DOHH2 (cell line): Measurements from ENCODE around the gene NEURL1B.

Experiments
- H3F3A ChIP-seq: fragments of 200-600 bp; sonication (generic), shearing (Covaris generic); 2 replicates; pipeline ENCODE4 v1.6.0; 2016; ENCODE audit warnings: antibody characterized with exemption, mild to moderate bottlenecking; ENCODE audit not compliant: control insufficient read depth, insufficient read depth
- H3K27ac ChIP-seq: fragments of 200-600 bp; sonication (generic); 2 replicates; pipeline ENCODE4 v1.5.1; 2014; ENCODE audit warnings: low read depth, mild to moderate bottlenecking, low read length, moderate library complexity
- H3K27me3 ChIP-seq: fragments of 200-600 bp; sonication (generic); 2 replicates; pipeline ENCODE4 v1.6.1; 2014; ENCODE audit warnings: mild to moderate bottlenecking, low read length, mixed read lengths; ENCODE audit not compliant: control insufficient read depth
- H3K36me3 ChIP-seq: fragments of 200-600 bp; sonication (generic); 2 replicates; pipeline ENCODE4 v1.6.1; 2014; ENCODE audit warnings: mild to moderate bottlenecking, low read length, moderate library complexity, mixed read lengths; ENCODE audit not compliant: control insufficient read depth
- H3K4me1 ChIP-seq: fragments of 200-600 bp; sonication (generic); 2 replicates; pipeline ENCODE4 v1.6.1; 2014; ENCODE audit warnings: mild to moderate bottlenecking, low read length, mixed read lengths; ENCODE audit not compliant: control insufficient read depth
- H3K4me2 ChIP-seq: fragments of 200-600 bp; sonication (generic); 2 replicates; pipeline ENCODE4 v1.6.0; 2014; ENCODE audit warnings: mild to moderate bottlenecking, low read length, moderate library complexity
- H3K4me3 ChIP-seq: fragments of 200-600 bp; sonication (generic); 2 replicates; pipeline ENCODE4 v1.5.1; 2014; ENCODE audit warnings: mild to moderate bottlenecking, low read length, mixed read lengths
- H3K79me2 ChIP-seq: fragments of 200-600 bp; sonication (generic); 2 replicates; pipeline ENCODE4 v1.6.1; 2014; ENCODE audit warnings: mild to moderate bottlenecking, low read length, mixed read lengths; ENCODE audit not compliant: control insufficient read depth
- H3K9me2 ChIP-seq: fragments of 200-600 bp; sonication (generic); replicated peaks from 2 replicates; pipeline ENCODE4 v1.6.1; 2014; ENCODE audit warnings: mild to moderate bottlenecking, low read length, mixed read lengths; ENCODE audit not compliant: control insufficient read depth
- H3K9me3 ChIP-seq: fragments of 200-600 bp; sonication (generic); 2 replicates; pipeline ENCODE4 v1.6.1; 2014; ENCODE audit warnings: antibody characterized with exemption, low read length, mixed read lengths; ENCODE audit not compliant: control insufficient read depth, insufficient read depth
- H4K20me1 ChIP-seq: fragments of 200-600 bp; sonication (generic); 2 replicates; pipeline ENCODE4 v1.6.0; 2014; ENCODE audit warnings: low read depth, mild to moderate bottlenecking, antibody characterized with exemption, low read length, moderate library complexity; ENCODE audit not compliant: control insufficient read depth, insufficient read depth
- EZH2phosphoT487 ChIP-seq: fragments of 200-600 bp; sonication (generic); IDR thresholded peaks from 2 replicates; pipeline ENCODE4 v1.6.1; 2017; ENCODE audit warnings: borderline replicate concordance, mild to moderate bottlenecking, antibody characterized with exemption, low read length, moderate library complexity, mixed read lengths
- TF ChIP-seq, protein P1 (sequence below): fragments of 200-600 bp; sonication (generic); IDR thresholded peaks from one replicate; pipeline ENCODE4 v1.5.1; 2014; ENCODE audit warnings: antibody characterized with exemption, mild to moderate bottlenecking, low read depth, low read length; ENCODE audit not compliant: poor library complexity, severe bottlenecking

The NEURL1B gene

GRCh38 chr5:172691886-172692285, 50.8 kb downstream of the NEURL1B start:
- H3K79me2 ChIP-seq, result no peaks in the 10 kb centered on the region
- no peak overlapping the region for H3K4me2 ChIP-seq
- H3K9me3 ChIP-seq, result no peaks in the 10 kb centered on the region
- no peaks in the 10 kb centered on the region for H3K36me3 ChIP-seq
- H3K27ac ChIP-seq, result no peak overlapping the region
- TF ChIP-seq, protein P1, sequence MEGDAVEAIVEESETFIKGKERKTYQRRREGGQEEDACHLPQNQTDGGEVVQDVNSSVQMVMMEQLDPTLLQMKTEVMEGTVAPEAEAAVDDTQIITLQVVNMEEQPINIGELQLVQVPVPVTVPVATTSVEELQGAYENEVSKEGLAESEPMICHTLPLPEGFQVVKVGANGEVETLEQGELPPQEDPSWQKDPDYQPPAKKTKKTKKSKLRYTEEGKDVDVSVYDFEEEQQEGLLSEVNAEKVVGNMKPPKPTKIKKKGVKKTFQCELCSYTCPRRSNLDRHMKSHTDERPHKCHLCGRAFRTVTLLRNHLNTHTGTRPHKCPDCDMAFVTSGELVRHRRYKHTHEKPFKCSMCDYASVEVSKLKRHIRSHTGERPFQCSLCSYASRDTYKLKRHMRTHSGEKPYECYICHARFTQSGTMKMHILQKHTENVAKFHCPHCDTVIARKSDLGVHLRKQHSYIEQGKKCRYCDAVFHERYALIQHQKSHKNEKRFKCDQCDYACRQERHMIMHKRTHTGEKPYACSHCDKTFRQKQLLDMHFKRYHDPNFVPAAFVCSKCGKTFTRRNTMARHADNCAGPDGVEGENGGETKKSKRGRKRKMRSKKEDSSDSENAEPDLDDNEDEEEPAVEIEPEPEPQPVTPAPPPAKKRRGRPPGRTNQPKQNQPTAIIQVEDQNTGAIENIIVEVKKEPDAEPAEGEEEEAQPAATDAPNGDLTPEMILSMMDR, result no peak
- TF ChIP-seq EZH2phosphoT487, result no peak
- H3F3A ChIP-seq, result no peaks in the 10 kb centered on the region
- H3K4me3 ChIP-seq, result no peak overlapping the region
- peaks cover 11% of the 10 kb centered on the region for H3K4me1 ChIP-seq
- H3K9me2 ChIP-seq, result no peaks in the 10 kb centered on the region
- H3K27me3 ChIP-seq, result no peaks in the 10 kb centered on the region
- no peaks in the 10 kb centered on the region for H4K20me1 ChIP-seq

DNA sequence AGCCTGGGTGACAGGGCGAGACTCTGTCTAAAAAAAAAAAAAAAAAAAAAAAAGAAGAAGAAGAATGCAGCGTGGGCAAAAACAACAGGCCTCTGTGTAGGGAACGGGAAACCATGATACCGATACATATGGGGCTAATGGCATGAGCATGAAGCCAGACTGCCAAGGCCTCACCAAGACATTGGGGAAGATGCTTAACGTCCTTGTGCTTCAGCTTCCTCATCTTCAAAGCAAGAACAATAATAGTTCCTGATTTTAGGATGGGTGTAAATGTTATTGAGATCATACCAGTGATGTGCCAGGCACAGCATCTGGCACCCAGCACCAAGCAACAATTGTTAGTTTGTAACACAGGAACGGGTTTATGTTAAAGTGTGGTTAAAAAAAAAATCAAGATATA, 51.4 kb downstream of the NEURL1B start:
- H3K36me3 ChIP-seq, result no peaks in the 10 kb centered on the region
- no peak overlapping the region for H3K4me2 ChIP-seq
- no peaks in the 10 kb centered on the region for H3F3A ChIP-seq
- H3K9me2 ChIP-seq, result no peaks in the 10 kb centered on the region
- no peak overlapping the region for H3K27ac ChIP-seq
- H4K20me1 ChIP-seq, result no peaks in the 10 kb centered on the region
- H3K27me3 ChIP-seq, result no peaks in the 10 kb centered on the region
- no peak overlapping the region for H3K4me3 ChIP-seq
- no peaks in the 10 kb centered on the region for H3K79me2 ChIP-seq
- TF ChIP-seq EZH2phosphoT487, result no peak
- TF ChIP-seq, protein P1, result no peak
- H3K9me3 ChIP-seq, result no peaks in the 10 kb centered on the region
- peaks cover 15% of the 10 kb centered on the region for H3K4me1 ChIP-seq

- H3K4me2 ChIP-seq, result no peak overlapping the region
- H3K27me3 ChIP-seq, result no peaks in the 10 kb centered on the region
- TF ChIP-seq EZH2phosphoT487, result no peak
- TF ChIP-seq, protein P1, result no peak
- no peaks in the 10 kb centered on the region for H3F3A ChIP-seq
- H3K4me1 ChIP-seq, result peaks cover 15% of the 10 kb centered on the region
- no peak overlapping the region for H3K4me3 ChIP-seq
- H3K9me2 ChIP-seq, result no peaks in the 10 kb centered on the region
- no peaks in the 10 kb centered on the region for H3K9me3 ChIP-seq
- no peaks in the 10 kb centered on the region for H4K20me1 ChIP-seq
- H3K27ac ChIP-seq, result no peak overlapping the region
- no peaks in the 10 kb centered on the region for H3K36me3 ChIP-seq
- H3K79me2 ChIP-seq, result no peaks in the 10 kb centered on the region
Measured at GRCh38 chr5:172692981-172693380, 51.9 kb downstream of the NEURL1B start.

DNA sequence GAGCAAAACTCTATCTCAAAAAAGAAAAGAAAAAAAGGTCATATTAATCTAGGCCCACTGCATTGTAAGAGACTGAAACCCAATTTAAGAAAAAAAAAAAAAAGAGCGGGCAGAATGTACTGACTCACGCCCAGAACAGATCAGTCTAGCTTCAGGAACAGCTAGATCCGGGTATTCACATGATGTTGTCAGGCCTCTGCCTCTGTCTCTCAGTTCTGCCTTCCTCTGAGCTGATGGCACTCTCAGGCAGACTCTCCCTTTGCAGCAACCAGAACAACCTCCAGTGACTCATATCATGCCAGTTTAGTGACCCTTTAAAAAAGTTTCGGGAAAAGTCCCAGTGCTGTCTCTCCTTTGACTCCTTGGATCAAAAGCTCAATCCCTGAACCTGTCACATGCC, 53.0 kb downstream of the NEURL1B start:
- H4K20me1 ChIP-seq, result no peaks in the 10 kb centered on the region
- H3K4me3 ChIP-seq, result no peak overlapping the region
- TF ChIP-seq, protein P1, result no peak
- TF ChIP-seq EZH2phosphoT487, result no peak
- H3K9me2 ChIP-seq, result no peaks in the 10 kb centered on the region
- H3K4me2 ChIP-seq, result no peak overlapping the region
- H3K9me3 ChIP-seq, result no peaks in the 10 kb centered on the region
- no peaks in the 10 kb centered on the region for H3K79me2 ChIP-seq
- H3F3A ChIP-seq, result no peaks in the 10 kb centered on the region
- no peak overlapping the region for H3K27ac ChIP-seq
- H3K27me3 ChIP-seq, result no peaks in the 10 kb centered on the region
- H3K4me1 ChIP-seq, result peaks cover 6% of the 10 kb centered on the region
- H3K36me3 ChIP-seq, result no peaks in the 10 kb centered on the region
